ENCODE data around the gene LAMTOR3. TPM values are rescaled to one million over a fixed set of nuclear protein-coding genes. Genes with fewer than 3 reads are reported as not detected.

Gene LAMTOR3
- total and polyA plus RNA-seq, 10 of the 15 experiments (the other 5 are each of a cell fraction or from before 2014, with no cell fraction given): 30.1 to 120 (median 65.5) TPM

GRCh38 chr4:99893839-99894160, 427 bp downstream of the LAMTOR3 start:
- no peak for DNase-seq (ENCODE audit: low read depth, low spot score)
- FAIRE-seq: no peak
- Histone ChIP-seq H3K79me2 (ENCODE audit: control insufficient read depth, insufficient read depth, low read length) (peaks cover 28% of the 10 kb centered on the region), H2AFZ (ENCODE audit: control insufficient read depth, low read depth, low read length) (peak overlapping the region; percentile 51), H4K20me1 (ENCODE audit: control insufficient read depth, insufficient read depth) (no peaks in the 10 kb centered on the region), H3K27me3 (replicated peaks in 1 of 2; ENCODE audit: control insufficient read depth in 2 of 2, insufficient read depth in 2 of 2, low read length in 1 of 2) (no peaks in the 10 kb centered on the region), H3K4me3 (peak overlapping the region; percentile 100), H3K9ac (ENCODE audit: control insufficient read depth, insufficient read depth, low read length) (peak overlapping the region; percentile 96), H3K9me3 (replicated peaks; ENCODE audit: control insufficient read depth, insufficient read depth, low read length) (no peaks in the 10 kb centered on the region), H3K27ac (ENCODE audit: control insufficient read depth, insufficient read depth) (peak overlapping the region; percentile 69), H3K4me2 (ENCODE audit: control insufficient read depth, insufficient read depth) (peak overlapping the region; percentile 88), H3K36me3 (ENCODE audit: control insufficient read depth in 2 of 2, insufficient read depth in 2 of 2, low read length in 1 of 2) (peaks cover 0 to 5% of the 10 kb centered on the region in 2 experiments; a peak in 1 of 4 replicates), H3K4me1 (ENCODE audit: control insufficient read depth, insufficient read depth, low read length) (no peaks in the 10 kb centered on the region)
- WGBS (ENCODE audit: insufficient coverage, insufficient replicate concordance, low lambda C conversion rate, missing lambda C conversion rate): 0% methylated on average over 12 of the region's 12 CpGs
- intact Hi-C loops (cut with micrococcal nuclease; ENCODE audit: unreplicated experiment) (loop anchor here (1.0 kb wide), 1 partner anchor 56 kb away; no protein-coding TSS in a partner anchor), in situ Hi-C loops (cut with MboI) (loop anchor here (5.0 kb wide), 1 partner anchor 331 kb away; the partner anchor contains the start of gene TRMT10A)
- ChIA-PET POLR2A (interaction anchor here (1.0 to 3.2 kb wide), 6 partner anchors 46 to 82 kb away, joined by 3 to 23 read pairs (median 3); partner anchors contain the start of genes DAPP1, DNAJB14 and H2AZ1), RAD21 (ENCODE audit: unreplicated experiment) (interaction anchor here (0.9 to 1.9 kb wide), 11 partner anchors 9 to 82 kb away, joined by 3 to 31 read pairs (median 4); partner anchors contain the start of genes DAPP1, DNAJB14 and H2AZ1), CTCF (interaction anchor here (1.1 to 2.2 kb wide), 8 partner anchors 9 to 199 kb away, joined by 3 to 13 read pairs (median 5); partner anchors contain the start of gene DNAJB14), SMC1A (ENCODE audit: uncharacterized antibody, unreplicated experiment) (interaction anchor here (1.0 to 2.2 kb wide), 9 partner anchors 24 to 82 kb away, joined by 3 to 15 read pairs (median 5); partner anchors contain the start of gene DNAJB14)
- no peak for TF ChIP-seq GABPA (IDR thresholded peaks at IDR 0.05; ENCODE audit: low read depth)
- no peak for TF ChIP-seq BACH1 (IDR thresholded peaks at IDR 0.05; ENCODE audit: borderline replicate concordance)
- no peak for TF ChIP-seq POLR2AphosphoS5 (IDR thresholded peaks at IDR 0.05; ENCODE audit: low read length)
- no peak for TF ChIP-seq SIX5 (IDR thresholded peaks at IDR 0.05; ENCODE audit: low read depth, low read length, severe bottlenecking)
- no peak for TF ChIP-seq RB1 (IDR thresholded peaks at IDR 0.05; ENCODE audit: borderline replicate concordance)
- TF ChIP-seq NFIC (IDR thresholded peaks at IDR 0.05; ENCODE audit: low read depth, low read length): no peak
- no peak for TF ChIP-seq MTA2 (IDR thresholded peaks at IDR 0.05; ENCODE audit: low read depth)
- TF ChIP-seq POLR2A (IDR thresholded peaks at IDR 0.05; ENCODE audit: low read depth, low read length): no peak
- no peak for TF ChIP-seq HSF1 (IDR thresholded peaks at IDR 0.05; ENCODE audit: low read depth, low read length)
- TF ChIP-seq NR2F1 (conservative IDR thresholded peaks at IDR 0.05): no peak
- TF ChIP-seq BHLHE40 (IDR thresholded peaks at IDR 0.05; ENCODE audit: borderline replicate concordance in 1 of 2, low read depth in 2 of 2, low read length in 1 of 2): no peak
- no peak for TF ChIP-seq TCF12 (IDR thresholded peaks at IDR 0.05; ENCODE audit: low read depth, low read length)
- TF ChIP-seq EGR1 (IDR thresholded peaks at IDR 0.05; ENCODE audit: borderline replicate concordance in 1 of 2, low read depth in 2 of 2, low read length in 2 of 2): no peak
- no peak for TF ChIP-seq CREB1 (IDR thresholded peaks at IDR 0.05; ENCODE audit: low read depth)
- TF ChIP-seq FOXK2 (IDR thresholded peaks at IDR 0.05): no peak
- TF ChIP-seq, protein P1, sequence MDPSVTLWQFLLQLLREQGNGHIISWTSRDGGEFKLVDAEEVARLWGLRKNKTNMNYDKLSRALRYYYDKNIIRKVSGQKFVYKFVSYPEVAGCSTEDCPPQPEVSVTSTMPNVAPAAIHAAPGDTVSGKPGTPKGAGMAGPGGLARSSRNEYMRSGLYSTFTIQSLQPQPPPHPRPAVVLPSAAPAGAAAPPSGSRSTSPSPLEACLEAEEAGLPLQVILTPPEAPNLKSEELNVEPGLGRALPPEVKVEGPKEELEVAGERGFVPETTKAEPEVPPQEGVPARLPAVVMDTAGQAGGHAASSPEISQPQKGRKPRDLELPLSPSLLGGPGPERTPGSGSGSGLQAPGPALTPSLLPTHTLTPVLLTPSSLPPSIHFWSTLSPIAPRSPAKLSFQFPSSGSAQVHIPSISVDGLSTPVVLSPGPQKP (IDR thresholded peaks at IDR 0.05; ENCODE audit: low read depth, low read length): no peak
- no peak for TF ChIP-seq DPF2 (IDR thresholded peaks at IDR 0.05)
- no peak for TF ChIP-seq TBL1XR1 (IDR thresholded peaks at IDR 0.05; ENCODE audit: low read depth, low read length)
- TF ChIP-seq ETV6 (conservative IDR thresholded peaks at IDR 0.05 in 1 of 2, IDR thresholded peaks at IDR 0.05 in 1 of 2; ENCODE audit: borderline replicate concordance in 1 of 2, low read depth in 1 of 2): no peak
- ATAC-seq: no peak
- no TSS peak for BruUV-seq (replicated peaks)

Measured in GM12878 (cell line).